IMR-90 (cell line): ENCODE data around the gene RFPL2. TPM values are rescaled to one million over a fixed set of nuclear protein-coding genes. Genes with fewer than 3 reads are reported as not detected.

Source experiments
- ATAC-seq: fragments of 200-7000 bp; cut with Tn5 transposase; 2 replicates; pipeline ENCODE4 v1.9.1; 2020; ENCODE audit warnings: low read depth, mild to moderate bottlenecking, moderate library complexity
- BruUV-seq: library from RNA; stranded (reverse); fragments of 400-500 nt; replicated peaks from 2 replicates; lab custom pipeline; 2021; lab: Mats Ljungman, UMichigan
- CTCF ChIA-PET: fragments of 300-600 bp; formaldehyde crosslinking; extraction: SDS; loops from one replicate; lab custom pipeline; 2021; ENCODE audit warnings: antibody characterized with exemption; lab: Yijun Ruan, JAX
- POLR2A ChIA-PET: fragments of 300-600 bp; sonication (Branson Sonifier 250); formaldehyde crosslinking; loops from one replicate; lab custom pipeline; 2022; ENCODE audit warnings: antibody characterized with exemption; ENCODE audit not compliant: unreplicated experiment; lab: Charles Lee
- DNase-seq: peaks from one replicate; pipeline ENCODE4 v3.0.0; 2013
- H2AFZ ChIP-seq: replicated peaks from 2 replicates; pipeline ENCODE3; 2013; ENCODE audit warnings: low read length, mild to moderate bottlenecking; ENCODE audit not compliant: poor library complexity
- H2AK5ac ChIP-seq: 2 replicates; pipeline ENCODE4 v1.6.1; 2013; ENCODE audit warnings: low read depth, low read length, inconsistent platforms
- H2AK9ac ChIP-seq: replicated peaks from 2 replicates; pipeline ENCODE3; 2013; ENCODE audit warnings: mild to moderate bottlenecking, low read depth, low read length, moderate library complexity; ENCODE audit not compliant: poor library complexity
- H2BK120ac ChIP-seq: 2 replicates; pipeline ENCODE4 v1.6.1; 2013; ENCODE audit warnings: low read depth, low read length, inconsistent platforms
- H2BK15ac ChIP-seq: 3 replicates; pipeline ENCODE4 v1.6.1; 2013; ENCODE audit warnings: low read depth, low read length, inconsistent platforms
- H2BK20ac ChIP-seq: 2 replicates; pipeline ENCODE4 v1.6.1; 2013; ENCODE audit warnings: low read depth, mild to moderate bottlenecking, inconsistent platforms, low read length, moderate library complexity
- H2BK5ac ChIP-seq: 2 replicates; pipeline ENCODE4 v1.6.1; 2013; ENCODE audit warnings: mild to moderate bottlenecking, low read depth, low read length, inconsistent platforms; ENCODE audit not compliant: poor library complexity, severe bottlenecking
- H3K14ac ChIP-seq: replicated peaks from 2 replicates; pipeline ENCODE4 v1.6.1; 2013; ENCODE audit warnings: low read depth, low read length, inconsistent platforms
- H3K18ac ChIP-seq: 2 replicates; pipeline ENCODE4 v1.6.1; 2013; ENCODE audit warnings: low read depth, low read length, control low read depth
- H3K23ac ChIP-seq: 2 replicates; pipeline ENCODE4 v1.6.1; 2013; ENCODE audit warnings: low read depth, low read length, inconsistent platforms
- H3K27ac ChIP-seq: 2 replicates; pipeline ENCODE4 v1.5.1; 2013; ENCODE audit warnings: mild to moderate bottlenecking, control low read depth, low read length; ENCODE audit not compliant: insufficient read depth
- H3K27me3 ChIP-seq: 2 replicates; pipeline ENCODE4 v1.6.1; 2013; ENCODE audit warnings: low read length; ENCODE audit not compliant: control insufficient read depth, insufficient read depth
- H3K36me3 ChIP-seq: 2 replicates; pipeline ENCODE4 v1.6.1; 2013; ENCODE audit warnings: low read length, mixed read lengths; ENCODE audit not compliant: control insufficient read depth, insufficient read depth
- H3K4ac ChIP-seq: 2 replicates; pipeline ENCODE4 v1.6.1; 2013; ENCODE audit warnings: low read depth, low read length, inconsistent platforms
- H3K4me1 ChIP-seq: 2 replicates; pipeline ENCODE4 v1.6.1; 2013; ENCODE audit warnings: low read length, mixed read lengths; ENCODE audit not compliant: control insufficient read depth, insufficient read depth
- H3K4me2 ChIP-seq: 2 replicates; pipeline ENCODE4 v1.6.1; 2013; ENCODE audit warnings: low read depth, mild to moderate bottlenecking, control low read depth, low read length, moderate library complexity
- H3K4me3 ChIP-seq: 2 replicates; pipeline ENCODE4 v1.5.1; 2013; ENCODE audit warnings: low read depth, mild to moderate bottlenecking, control low read depth, low read length, moderate library complexity; ENCODE audit not compliant: insufficient read depth
- H3K56ac ChIP-seq: 2 replicates; pipeline ENCODE4 v1.6.1; 2013; ENCODE audit warnings: low read length, inconsistent platforms; ENCODE audit not compliant: insufficient read depth; ENCODE audit errors: extremely low read depth
- H3K79me1 ChIP-seq, 2 experiments: 2 replicates each; pipeline ENCODE4 v1.6.1; 2013; ENCODE audit warnings: low read length in 2 of 2, inconsistent platforms in 1 of 2, low read depth in 1 of 2
- H3K9ac ChIP-seq: 2 replicates; pipeline ENCODE4 v1.6.1; 2013; ENCODE audit warnings: low read depth, low read length, control low read depth
- H3K9me1 ChIP-seq: 2 replicates; pipeline ENCODE4 v1.6.1; 2013; ENCODE audit warnings: low read length, inconsistent platforms; ENCODE audit not compliant: insufficient read depth
- H3K9me3 ChIP-seq: 2 replicates; pipeline ENCODE4 v1.6.1; 2013; ENCODE audit warnings: low read length; ENCODE audit not compliant: control insufficient read depth, insufficient read depth
- H4K20me1 ChIP-seq: 2 replicates; pipeline ENCODE4 v1.6.1; 2013; ENCODE audit warnings: low read length, inconsistent platforms; ENCODE audit not compliant: insufficient read depth
- H4K5ac ChIP-seq: 2 replicates; pipeline ENCODE4 v1.6.1; 2013; ENCODE audit warnings: mild to moderate bottlenecking, low read depth, low read length, control low read depth
- H4K8ac ChIP-seq, 2 experiments: 2 replicates each; pipeline ENCODE4 v1.6.1; 2013; ENCODE audit warnings: low read depth in 2 of 2, low read length in 2 of 2, control low read depth in 1 of 2, inconsistent platforms in 1 of 2
- H4K91ac ChIP-seq: 2 replicates; pipeline ENCODE4 v1.6.1; 2013; ENCODE audit warnings: low read depth, low read length, inconsistent platforms; ENCODE audit not compliant: insufficient read depth
- CEBPB ChIP-seq: IDR thresholded peaks from 2 replicates; pipeline ENCODE4 v1.6.1; 2012; ENCODE audit warnings: low read depth, low read length, improper control_type of control experiment
- CHD1 ChIP-seq: IDR thresholded peaks from 2 replicates; pipeline ENCODE4 v1.6.1; 2012; ENCODE audit warnings: low read depth, low read length, improper control_type of control experiment
- FOS ChIP-seq: fragments of 150-350 bp; IDR thresholded peaks from 2 replicates; pipeline ENCODE4 v1.6.1; 2016; ENCODE audit warnings: low read depth, low read length
- MAFK ChIP-seq: IDR thresholded peaks from 2 replicates; pipeline ENCODE4 v1.6.1; 2012; ENCODE audit warnings: low read depth, low read length, improper control_type of control experiment
- MXI1 ChIP-seq: IDR thresholded peaks from 2 replicates; pipeline ENCODE4 v1.6.1; 2012; ENCODE audit warnings: low read depth, mild to moderate bottlenecking, low read length, moderate library complexity, borderline replicate concordance
- NFE2L2 ChIP-seq: fragments of 150-350 bp; IDR thresholded peaks from 2 replicates; pipeline ENCODE4 v1.6.1; 2016; ENCODE audit warnings: low read depth, mild to moderate bottlenecking, low read length
- POLR2A ChIP-seq: IDR thresholded peaks from 2 replicates; pipeline ENCODE4 v1.6.1; 2012; ENCODE audit warnings: mild to moderate bottlenecking, low read depth, low read length
- RAD21 ChIP-seq: IDR thresholded peaks from 2 replicates; pipeline ENCODE4 v1.6.1; 2012; ENCODE audit warnings: low read length, improper control_type of control experiment
- RFX5 ChIP-seq: IDR thresholded peaks from 2 replicates; pipeline ENCODE4 v1.8.0; 2012; ENCODE audit warnings: low read depth, mild to moderate bottlenecking, low read length, moderate library complexity
- SMC3 ChIP-seq: fragments of 150-350 bp; IDR thresholded peaks from 2 replicates; pipeline ENCODE4 v1.6.1; 2016; ENCODE audit warnings: low read depth, mild to moderate bottlenecking, antibody characterized with exemption, low read length, moderate library complexity
- USF2 ChIP-seq: fragments of 150-350 bp; IDR thresholded peaks from 2 replicates; pipeline ENCODE4 v1.6.1; 2017; ENCODE audit warnings: mild to moderate bottlenecking, antibody characterized with exemption, low read length, low read depth
- WGBS, 2 experiments: methylation state at CpG; one replicate each; pipeline versions ENCODE4 v1.1.5 to v1.1.7; 2013; ENCODE audit warnings: missing lambda C conversion rate in 2 of 2; ENCODE audit not compliant: insufficient read length in 1 of 2; ENCODE audit errors: extremely low coverage in 2 of 2; 5-methylcytosine and 5-hydroxymethylcytosine counted together
- dilution Hi-C: fragments of 300-500 bp; cut with HindIII; formaldehyde crosslinking; loops from one replicate; pipeline ENCODE4 v1.14.3; 2018; ENCODE audit warnings: low sequenced_read_pairs; ENCODE audit not compliant: unreplicated experiment
- in situ Hi-C: fragments of 300-500 bp; cut with MboI; formaldehyde crosslinking; loops from 3 replicates; pipeline ENCODE4 v1.14.3; 2019; ENCODE audit warnings: low sequenced_read_pairs, inconsistent platforms, mixed read lengths
- intact Hi-C: fragments of 100-400 bp; cut with micrococcal nuclease; formaldehyde crosslinking; loops from 2 replicates; pipeline ENCODE4 v1.10.0; 2022
- polyA plus RNA-seq, 3 experiments: library from polyadenylated mRNA; depleted of rRNA; stranded (reverse); fragments of >200 nt; gene quantifications; 2 replicates each; pipeline ENCODE4 v1.2.3, GENCODE V29; 2012; ENCODE audit warnings: low replicate concordance in 1 of 3
- total RNA-seq: library from RNA; depleted of rRNA; stranded (reverse); fragments of >200 nt; gene quantifications from 2 replicates; pipeline ENCODE4 v1.2.3, GENCODE V29; 2012
- TF ChIP-seq, protein P1 (sequence below): fragments of 150-350 bp; IDR thresholded peaks from 2 replicates; pipeline ENCODE4 v1.6.1; 2016; ENCODE audit warnings: low read depth, mild to moderate bottlenecking, low read length, moderate library complexity, borderline replicate concordance

RFPL2 gene
- total and polyA plus RNA-seq, 2 of the 4 experiments (the other 2 are of a cell fraction), result not detected

DNA sequence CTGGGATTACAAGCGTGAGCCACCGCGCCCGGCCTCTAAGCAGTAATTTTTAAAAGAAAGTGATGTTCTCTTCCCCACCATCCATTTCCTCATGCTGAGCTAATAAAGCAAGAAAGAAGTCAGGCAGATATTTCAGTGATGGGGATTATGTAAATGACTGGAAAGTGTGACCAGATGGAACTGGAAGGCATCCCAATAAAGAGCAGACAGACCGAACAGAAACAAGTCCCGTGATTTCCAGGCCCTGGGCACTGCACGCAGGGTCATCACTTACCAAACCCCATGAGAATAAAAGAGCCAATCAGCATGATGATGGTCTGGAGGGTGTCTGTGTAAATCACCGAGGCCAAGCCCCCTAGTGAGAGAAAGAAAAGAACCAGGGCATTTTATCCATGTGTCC lies 32.1 kb upstream of the RFPL2 start:
- H2BK15ac ChIP-seq, result no peak overlapping the region
- H3K23ac ChIP-seq, result no peak overlapping the region
- no peak overlapping the region for H2AK5ac ChIP-seq
- no peaks in the 10 kb centered on the region for H3K9me3 ChIP-seq
- H2AK9ac ChIP-seq, result no peak overlapping the region
- no peaks in the 10 kb centered on the region for H3K9me1 ChIP-seq
- no peak overlapping the region for H4K8ac ChIP-seq
- H4K5ac ChIP-seq, result no peak overlapping the region
- H4K91ac ChIP-seq, result no peak overlapping the region
- H2BK120ac ChIP-seq, result no peak overlapping the region
- no peak overlapping the region for H2AFZ ChIP-seq
- no peak overlapping the region for H3K56ac ChIP-seq
- no peak overlapping the region for H3K14ac ChIP-seq
- BruUV-seq, result no TSS peak
- 40% methylated on average over 1 of the region's 8 CpGs; no CpG with 5 or more reads in 1 of the 2 experiments for WGBS, 2 experiments
- TF ChIP-seq CEBPB (no peak), USF2 (no peak), MXI1 (no peak), FOS (no peak), CHD1 (no peak), POLR2A (no peak), RAD21 (no peak), MAFK (no peak), SMC3 (no peak), RFX5 (no peak), NFE2L2 (no peak)
- TF ChIP-seq, protein P1, sequence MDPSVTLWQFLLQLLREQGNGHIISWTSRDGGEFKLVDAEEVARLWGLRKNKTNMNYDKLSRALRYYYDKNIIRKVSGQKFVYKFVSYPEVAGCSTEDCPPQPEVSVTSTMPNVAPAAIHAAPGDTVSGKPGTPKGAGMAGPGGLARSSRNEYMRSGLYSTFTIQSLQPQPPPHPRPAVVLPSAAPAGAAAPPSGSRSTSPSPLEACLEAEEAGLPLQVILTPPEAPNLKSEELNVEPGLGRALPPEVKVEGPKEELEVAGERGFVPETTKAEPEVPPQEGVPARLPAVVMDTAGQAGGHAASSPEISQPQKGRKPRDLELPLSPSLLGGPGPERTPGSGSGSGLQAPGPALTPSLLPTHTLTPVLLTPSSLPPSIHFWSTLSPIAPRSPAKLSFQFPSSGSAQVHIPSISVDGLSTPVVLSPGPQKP, result no peak
- H3K4me2 ChIP-seq, result no peak overlapping the region
- no peaks in the 10 kb centered on the region for H3K4me1 ChIP-seq
- H2BK5ac ChIP-seq, result no peak overlapping the region
- in situ Hi-C loops (no loop called here), dilution Hi-C loops (no loop called here), intact Hi-C loops (no loop called here)
- ATAC-seq, result no peak
- CTCF ChIA-PET, result no interaction called here
- no peaks in the 10 kb centered on the region for H3K79me1 ChIP-seq
- no peak for DNase-seq
- H3K27ac ChIP-seq, result no peak overlapping the region
- no peak overlapping the region for H3K18ac ChIP-seq
- no peak overlapping the region for H3K4ac ChIP-seq
- H3K9ac ChIP-seq, result no peak overlapping the region
- no peaks in the 10 kb centered on the region for H3K27me3 ChIP-seq
- H3K36me3 ChIP-seq, result no peaks in the 10 kb centered on the region
- H3K4me3 ChIP-seq, result no peak overlapping the region
- no peak overlapping the region for H2BK20ac ChIP-seq
- POLR2A ChIA-PET, result no interaction called here
- no peaks in the 10 kb centered on the region for H4K20me1 ChIP-seq
